NCI-H1694 (cell line): ENCODE data around the gene KLRC1.
"Not testable (repeated sequence)": the region's sequence is repeated elsewhere in the genome, so short reads cannot be mapped to it uniquely, and the experiment has no call there.

Experiments
- DNase-seq: peaks from one replicate; lab custom pipeline; 2025; lab: John Stamatoyannopoulos, UW

KLRC1 gene

DNA sequence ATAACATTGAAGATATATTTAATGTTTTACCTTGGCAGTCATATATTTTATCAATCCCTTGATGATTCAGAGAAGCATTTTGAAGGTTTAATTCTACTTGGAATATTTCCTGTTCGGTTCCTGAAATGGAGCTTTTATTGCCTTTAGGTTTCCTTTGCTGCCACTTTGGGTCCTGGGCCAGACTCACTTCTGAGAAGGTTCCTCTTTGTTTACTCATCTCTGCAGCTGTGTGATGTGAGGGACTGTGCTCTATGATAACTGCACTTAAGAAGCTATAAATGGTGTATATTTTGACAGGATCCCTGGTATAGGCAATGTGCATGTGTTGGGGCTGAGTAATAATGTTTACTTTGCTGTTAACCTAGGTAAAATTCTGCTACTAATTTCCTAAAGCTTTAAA, 32.8 kb downstream of the KLRC1 start, which contains the start of gene KLRC3:
TSS of gene KLRC3 (minus strand) at position 262 of the 400 bp plus-strand sequence. CDS start at position 217, 45 bp downstream.
- not testable (repeated sequence) for DNase-seq

DNA sequence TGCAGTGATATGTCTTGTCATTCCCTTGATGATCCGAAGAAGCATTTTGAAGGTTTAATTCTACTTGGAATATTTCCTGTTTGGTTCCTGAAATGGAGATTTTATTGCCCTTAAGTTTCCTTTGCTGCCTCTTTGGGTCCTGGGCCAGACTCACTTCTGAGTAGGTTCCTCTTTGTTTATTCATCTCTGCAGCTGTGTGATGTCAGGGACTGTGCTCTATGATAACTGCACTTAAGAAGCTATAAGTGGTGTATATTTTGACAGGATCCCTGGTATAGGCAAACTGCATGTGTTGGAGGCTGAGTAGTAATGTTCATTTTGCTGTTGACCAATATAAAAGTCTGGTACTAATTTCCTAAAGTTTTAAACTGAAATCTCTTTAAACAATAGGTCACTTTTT, 43.8 kb downstream of the KLRC1 start, which contains the start of gene KLRC4:
TSS of gene KLRC4 (minus strand) at position 366 of the 400 bp plus-strand sequence. CDS start at position 184, 182 bp downstream.
- DNase-seq: no peak

DNA sequence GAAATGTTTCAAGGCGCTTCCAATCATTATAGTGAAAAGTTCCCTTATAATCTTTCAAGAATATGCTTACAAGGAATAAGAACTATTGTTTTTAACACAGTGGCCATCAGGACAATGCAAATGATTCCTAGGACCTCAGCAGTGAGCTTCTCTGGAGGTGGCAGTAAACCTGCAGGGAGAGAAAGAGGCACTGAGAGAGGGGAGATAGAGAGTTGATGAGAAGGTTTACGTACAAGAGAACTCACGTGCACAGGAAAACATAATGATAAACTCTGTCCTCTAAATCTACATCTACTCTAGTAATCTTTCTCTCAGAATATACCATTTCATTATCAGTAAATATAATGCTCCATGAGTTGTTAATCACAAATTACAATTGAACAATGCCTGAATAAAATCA, 44.3 kb downstream of the KLRC1 start:
- no peak for DNase-seq

DNA sequence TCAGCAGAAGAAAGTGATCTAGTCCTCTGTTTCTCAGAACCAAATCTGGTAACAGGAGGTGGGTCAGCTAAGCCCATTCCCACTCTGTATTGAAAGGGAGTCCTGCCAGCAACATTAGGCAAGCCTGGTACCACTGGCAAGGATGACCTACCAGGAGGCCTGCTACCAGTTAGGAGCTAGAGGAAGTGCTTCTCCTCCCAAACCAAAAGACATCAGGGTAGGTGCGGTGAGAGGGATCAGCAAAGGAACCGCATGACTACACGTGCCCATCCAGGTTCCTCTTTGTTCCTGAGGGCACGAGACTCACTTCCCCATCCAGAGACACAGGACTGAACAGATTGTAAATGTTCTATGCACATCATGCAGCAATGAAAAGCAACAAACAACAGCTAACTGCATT, 46.5 kb downstream of the KLRC1 start:
- DNase-seq: no peak

DNA sequence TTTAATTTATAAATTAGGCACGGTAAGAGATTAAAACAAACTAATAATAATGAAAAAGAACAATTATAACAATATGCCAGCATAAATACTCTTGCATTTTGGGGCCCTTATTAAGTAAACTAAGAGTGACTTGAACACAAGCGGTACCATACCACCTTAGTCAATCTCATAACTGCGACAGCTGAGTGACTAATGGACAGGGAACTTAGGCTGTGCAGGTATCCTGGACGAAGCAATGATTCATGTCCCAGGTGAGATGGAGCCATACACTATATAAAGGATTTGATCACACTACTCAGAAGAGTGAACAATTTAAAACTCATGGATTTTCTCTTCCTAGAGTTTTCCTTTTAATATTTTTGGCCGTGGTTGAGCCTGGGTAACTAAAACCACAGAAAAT, 47.9 kb downstream of the KLRC1 start:
- no peak for DNase-seq

DNA sequence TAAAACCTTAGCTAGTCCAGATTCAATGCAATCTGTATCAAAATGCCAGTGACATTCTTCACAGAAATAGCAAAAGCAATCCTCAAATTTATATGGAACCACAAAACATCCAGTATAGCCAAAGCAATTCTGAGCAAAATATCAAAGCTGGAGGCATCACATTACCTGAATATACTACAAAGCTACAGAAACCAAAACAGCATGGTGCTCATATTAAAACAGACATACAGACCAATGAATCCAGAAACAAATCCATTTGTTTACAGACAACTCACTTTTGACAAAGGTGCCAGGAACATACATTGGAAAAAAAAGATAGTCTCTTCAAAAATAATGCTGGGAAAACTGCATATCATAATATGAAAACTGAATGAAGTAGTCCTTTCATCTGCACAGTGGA, 48.4 kb downstream of the KLRC1 start:
- no peak for DNase-seq

DNA sequence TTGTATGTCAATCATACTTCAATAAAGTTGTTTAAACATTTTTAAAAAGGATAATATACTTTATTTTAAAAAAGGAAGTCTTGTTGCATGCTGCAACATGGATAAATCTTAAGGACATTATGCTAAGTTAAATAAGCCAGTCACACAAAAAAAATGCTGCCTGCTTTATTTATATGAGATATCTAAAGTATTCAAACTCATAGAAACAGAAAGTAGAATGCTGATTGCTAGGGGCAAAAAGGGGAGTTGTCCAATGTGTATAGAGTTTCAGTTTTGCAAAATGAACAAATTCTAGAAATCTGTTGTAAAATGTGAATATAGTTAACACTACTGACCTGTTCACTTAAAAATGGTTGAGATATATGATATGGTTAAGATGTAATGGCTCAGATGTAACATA, 52.3 kb downstream of the KLRC1 start:
- DNase-seq: no peak

DNA sequence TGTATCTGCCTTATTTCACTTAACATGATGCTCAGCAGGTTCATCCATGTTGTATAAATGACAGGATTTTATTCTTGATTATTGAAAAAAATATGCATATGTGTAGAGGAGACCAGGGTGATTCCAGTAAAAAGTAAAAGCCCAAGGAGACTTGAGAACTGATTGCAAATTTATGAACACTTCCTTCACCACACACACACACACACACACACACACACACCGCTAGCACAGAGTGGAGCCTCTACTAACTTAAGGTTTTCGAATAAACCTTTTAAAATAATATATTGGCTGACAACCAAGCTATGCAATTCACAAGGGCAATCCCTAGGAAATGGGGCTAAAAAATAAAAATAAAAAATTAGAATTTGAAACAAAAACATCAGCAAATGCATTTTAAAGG, 55.0 kb downstream of the KLRC1 start:
- no peak for DNase-seq

DNA sequence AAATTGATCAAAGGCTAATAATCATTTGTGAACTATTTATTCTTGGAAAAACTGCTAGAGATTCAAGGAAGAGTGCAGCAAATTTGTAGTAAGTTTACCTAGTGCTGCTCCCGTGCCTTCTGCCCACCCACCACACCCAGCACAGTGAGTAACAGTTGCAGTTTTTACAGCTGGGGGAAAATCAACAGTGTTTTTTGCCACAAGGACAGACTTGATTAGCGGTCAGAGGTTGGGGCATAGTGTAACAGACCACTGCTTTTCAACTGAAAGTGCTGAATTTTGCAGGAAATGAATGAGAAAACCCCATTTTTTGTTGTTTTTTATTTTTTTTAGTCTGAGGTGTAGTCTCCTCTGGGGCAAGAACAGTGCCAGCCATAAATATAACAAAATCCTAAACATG, 55.9 kb downstream of the KLRC1 start:
- no peak for DNase-seq

DNA sequence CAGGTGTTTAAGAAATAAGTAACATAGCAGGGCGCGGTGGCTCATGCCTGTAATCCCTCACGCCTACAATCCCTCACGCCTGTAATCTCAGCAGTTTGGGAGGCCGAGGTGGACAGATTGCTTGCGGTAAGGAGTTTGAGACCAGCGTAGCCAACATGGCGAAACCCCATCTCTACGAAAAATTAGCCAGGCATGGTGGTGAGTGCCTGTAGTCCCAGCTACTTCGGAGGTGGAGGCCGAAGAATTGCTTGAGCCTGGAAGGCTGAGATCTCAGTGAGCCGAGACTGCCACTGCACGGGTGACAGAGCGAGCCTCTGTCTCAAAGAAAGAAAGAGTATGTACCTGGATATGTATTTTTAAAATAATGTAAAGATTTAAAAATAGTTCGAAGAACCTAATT, 57.0 kb downstream of the KLRC1 start:
- DNase-seq: not testable (repeated sequence)
